GM18861 (cell line): Measurements from ENCODE around the gene TASP1.
A peak's percentile ranks its signal among the peaks of the same experiment; 100 is the strongest.
"Not testable (repeated sequence)": the region's sequence is repeated elsewhere in the genome, so short reads cannot be mapped to it uniquely, and the experiment has no call there.

Source experiments
- ATAC-seq: cut with Tn5 transposase; IDR thresholded peaks from one replicate; pipeline ENCODE4 v1.9.1; 2021; ENCODE audit not compliant: unreplicated experiment

Gene TASP1

GRCh38 chr20:13403453-13403852, 235.3 kb downstream of the TASP1 start:
- ATAC-seq, result no peak

GRCh38 chr20:13402986-13403385, 235.7 kb downstream of the TASP1 start:
- no peak for ATAC-seq

- ATAC-seq, result no peak
Observed at GRCh38 chr20:13402171-13402760, 236.5 kb downstream of the TASP1 start.

- no peak for ATAC-seq
Observed at GRCh38 chr20:13401596-13401995, 237.1 kb downstream of the TASP1 start.

GRCh38 chr20:13400453-13400852, 238.3 kb downstream of the TASP1 start:
- ATAC-seq, result no peak

GRCh38 chr20:13397300-13397724, 241.4 kb downstream of the TASP1 start:
- no peak for ATAC-seq

GRCh38 chr20:13396826-13397225, 241.9 kb downstream of the TASP1 start:
- ATAC-seq, result no peak

- ATAC-seq, result no peak
Observed at GRCh38 chr20:13396022-13396421, 242.7 kb downstream of the TASP1 start.

GRCh38 chr20:13395232-13395631, 243.5 kb downstream of the TASP1 start:
- ATAC-seq, result no peak

GRCh38 chr20:13392391-13392790, 246.3 kb downstream of the TASP1 start:
- no peak for ATAC-seq

GRCh38 chr20:13389115-13389514, 249.6 kb downstream of the TASP1 start:
- no peak for ATAC-seq

- ATAC-seq, result no peak
Observed at GRCh38 chr20:13384132-13384531, 254.6 kb downstream of the TASP1 start.

- ATAC-seq, result no peak
Observed at GRCh38 chr20:13382786-13383185, 255.9 kb downstream of the TASP1 start.

- ATAC-seq, result not testable (repeated sequence)
Observed at GRCh38 chr20:13380497-13381229, 258.1 kb downstream of the TASP1 start.

- ATAC-seq, result no peak
Observed at GRCh38 chr20:13373400-13373799, 265.3 kb downstream of the TASP1 start.

- no peak for ATAC-seq
Observed at GRCh38 chr20:13364278-13365170, 274.2 kb downstream of the TASP1 start.

- ATAC-seq, result no peak
Observed at GRCh38 chr20:13363473-13363872, 275.3 kb downstream of the TASP1 start.

- not testable (repeated sequence) for ATAC-seq
Observed at GRCh38 chr20:13362165-13362564, 276.6 kb downstream of the TASP1 start.

- ATAC-seq, result not testable (repeated sequence)
Observed at GRCh38 chr20:13358936-13359335, 279.8 kb downstream of the TASP1 start.

GRCh38 chr20:13357782-13358181, 280.9 kb downstream of the TASP1 start:
- ATAC-seq, result not testable (repeated sequence)

GRCh38 chr20:13356591-13356990, 282.1 kb downstream of the TASP1 start:
- peak; percentile 51 for ATAC-seq
